GM18526 (cell line): ENCODE data around the gene RER1.

ENCODE experiments used
- POLR2A ChIP-seq: IDR thresholded peaks from 3 replicates; pipeline ENCODE4 v1.6.1; 2011; ENCODE audit not compliant: insufficient read length; ENCODE audit errors: extremely low read depth

RER1 gene

DNA sequence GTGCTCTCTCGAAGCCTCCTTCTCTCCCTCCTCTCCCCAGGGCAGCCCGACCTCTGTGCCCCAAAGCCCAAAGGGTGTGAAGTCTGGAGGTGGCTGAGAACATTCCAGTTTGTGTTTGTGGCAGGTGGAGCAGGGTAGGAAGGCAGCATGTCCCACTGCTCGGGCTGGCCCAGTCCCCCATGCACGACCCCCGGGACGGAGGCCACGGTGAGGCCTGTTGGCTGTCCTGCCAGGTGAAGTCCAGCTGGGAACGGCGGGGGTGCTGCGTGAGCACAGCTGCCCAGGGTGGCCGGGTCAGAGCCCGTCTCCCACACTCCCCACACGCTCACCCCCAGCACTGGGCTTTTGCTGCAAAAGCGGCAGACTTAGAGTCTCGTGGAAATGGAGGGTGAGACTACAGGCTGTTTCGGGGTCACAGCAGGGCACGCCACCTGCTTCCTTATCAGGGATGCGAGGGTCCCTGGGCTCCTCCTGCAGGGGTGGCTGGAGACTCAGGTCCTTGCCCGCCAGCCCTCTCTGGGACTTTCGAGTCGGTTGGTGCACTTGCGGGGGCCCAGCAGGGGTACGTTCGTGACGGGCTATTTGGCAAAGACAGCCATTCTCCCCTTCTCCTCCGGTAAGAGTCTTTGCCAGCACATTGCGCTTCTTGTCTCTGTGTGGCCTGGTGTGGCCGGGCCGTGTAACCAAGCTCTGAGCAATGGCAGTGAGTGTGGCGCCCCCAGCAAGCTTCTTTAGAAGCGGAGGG, 40.6 kb upstream of the RER1 start:
- TF ChIP-seq POLR2A = no peak

DNA sequence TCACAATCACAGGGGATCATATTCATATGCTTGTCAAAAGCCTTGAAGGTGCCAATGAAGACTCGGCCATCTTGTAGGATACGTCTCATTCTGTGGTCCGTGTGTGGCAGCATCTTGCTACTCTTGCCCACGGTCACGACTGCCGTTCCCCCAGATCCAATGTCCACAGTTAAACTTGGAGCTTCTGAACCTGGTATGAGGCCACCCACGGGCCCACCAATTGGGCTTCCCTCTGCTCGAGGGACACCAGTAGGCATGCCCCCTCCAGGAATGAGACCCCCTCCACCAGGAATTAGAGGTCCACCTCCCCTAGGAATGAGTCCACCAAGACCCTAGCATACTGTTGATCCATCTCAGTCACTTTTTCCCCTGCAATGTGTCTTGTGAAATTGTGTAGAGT, 39.9 kb upstream of the RER1 start:
- no peak for TF ChIP-seq POLR2A

DNA sequence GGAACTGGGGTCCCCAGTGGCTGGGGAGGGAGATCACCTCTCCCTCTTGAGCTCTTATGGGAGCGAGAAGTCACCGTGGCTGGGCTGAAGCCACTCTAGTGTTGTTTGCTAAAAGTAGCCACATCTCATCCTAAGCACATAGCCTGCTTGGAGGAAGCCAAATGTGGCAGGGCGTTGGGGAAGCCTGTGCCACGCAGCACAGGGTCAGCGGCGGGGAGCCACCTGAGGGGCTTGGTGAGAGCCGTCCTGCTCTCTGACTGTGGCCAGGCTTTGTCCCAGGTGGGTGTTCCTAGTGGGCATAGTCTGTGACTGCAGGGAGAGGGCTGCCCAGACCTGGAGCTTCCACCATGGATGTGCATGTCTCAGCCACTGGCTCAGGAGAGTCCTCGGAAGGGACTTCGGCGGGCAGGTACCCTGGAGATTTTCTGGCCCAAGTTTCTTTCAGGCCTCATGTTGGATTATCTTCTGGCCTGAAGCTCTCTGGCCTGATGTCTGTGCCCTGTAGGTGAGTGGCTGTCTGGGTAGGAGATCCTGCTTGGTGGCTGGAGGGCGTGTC, 39.2 kb upstream of the RER1 start:
- TF ChIP-seq POLR2A = no peak

DNA sequence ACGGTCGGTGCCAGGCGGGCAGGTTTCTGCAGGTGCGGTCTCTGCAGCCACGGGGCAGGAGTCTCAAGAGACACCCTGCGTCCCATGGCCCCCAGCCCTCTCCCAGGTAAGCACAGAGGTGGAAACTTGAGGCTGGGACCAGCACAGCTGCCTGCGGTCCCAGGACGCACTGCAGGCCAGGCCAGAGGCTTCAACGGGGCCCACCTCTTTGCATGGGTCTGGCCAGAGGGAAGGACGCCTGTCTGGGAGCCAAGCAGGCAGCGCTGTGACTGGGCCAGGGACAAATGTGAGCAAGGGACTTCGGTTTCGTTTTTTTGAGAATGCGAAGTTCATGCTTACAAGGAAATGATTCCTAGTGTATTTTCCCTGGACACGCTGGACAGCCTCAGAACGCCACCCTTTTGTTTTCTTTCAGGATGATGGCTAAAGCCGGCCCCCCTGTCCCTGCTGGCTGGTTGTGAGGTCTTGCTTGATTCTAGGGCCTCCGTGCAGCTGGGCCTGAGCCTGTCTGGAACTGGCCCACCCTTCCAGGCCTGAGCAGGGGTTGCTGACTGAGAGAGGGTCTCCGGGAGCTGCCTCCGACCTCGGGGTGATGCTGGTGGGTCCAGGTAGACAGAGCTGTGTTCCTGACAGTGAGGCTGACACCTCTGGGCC, 38.6 kb upstream of the RER1 start:
- TF ChIP-seq POLR2A = no peak

DNA sequence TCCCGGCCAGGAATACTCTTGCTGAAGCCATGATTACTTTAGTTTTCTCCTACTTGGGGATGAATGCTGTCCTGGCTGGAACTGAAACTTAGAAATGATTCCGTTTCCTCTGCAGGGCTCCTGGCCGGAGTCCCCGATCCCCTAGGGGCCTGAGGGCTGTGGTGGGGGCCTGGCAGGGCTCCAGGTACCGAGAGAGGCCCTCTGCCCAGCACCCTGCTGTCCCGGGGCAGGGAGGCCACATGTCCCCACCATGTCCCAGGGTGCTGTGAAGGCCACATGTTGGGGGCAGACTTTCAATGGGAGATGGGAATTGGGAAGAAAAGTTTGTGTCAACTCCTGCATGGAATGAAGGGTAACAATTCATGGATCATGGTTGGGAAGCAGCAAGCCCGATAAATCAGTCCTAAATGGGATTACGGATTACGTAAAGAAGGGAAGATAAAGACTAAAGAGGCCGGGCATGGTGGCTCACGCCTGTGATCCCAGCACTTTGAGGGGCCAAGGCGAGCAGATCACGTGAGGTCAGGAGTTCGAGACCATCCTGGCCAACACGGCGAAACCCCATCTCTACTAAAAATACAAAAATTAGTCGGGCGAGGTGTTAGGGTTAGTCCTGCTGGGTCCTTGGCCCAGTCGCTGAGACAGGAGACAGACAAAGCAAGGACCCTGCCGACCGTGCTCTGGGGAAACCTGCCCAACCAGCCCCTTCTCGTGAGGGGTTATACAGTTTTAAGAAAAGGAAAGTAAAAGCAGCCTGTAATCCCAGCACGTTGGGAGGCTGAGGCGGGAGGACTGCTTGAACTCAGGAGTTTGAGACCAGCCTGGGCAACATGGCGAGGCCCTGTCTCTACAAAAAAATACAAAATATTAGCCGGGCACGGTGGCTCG, 37.8 kb upstream of the RER1 start:
- no peak for TF ChIP-seq POLR2A

DNA sequence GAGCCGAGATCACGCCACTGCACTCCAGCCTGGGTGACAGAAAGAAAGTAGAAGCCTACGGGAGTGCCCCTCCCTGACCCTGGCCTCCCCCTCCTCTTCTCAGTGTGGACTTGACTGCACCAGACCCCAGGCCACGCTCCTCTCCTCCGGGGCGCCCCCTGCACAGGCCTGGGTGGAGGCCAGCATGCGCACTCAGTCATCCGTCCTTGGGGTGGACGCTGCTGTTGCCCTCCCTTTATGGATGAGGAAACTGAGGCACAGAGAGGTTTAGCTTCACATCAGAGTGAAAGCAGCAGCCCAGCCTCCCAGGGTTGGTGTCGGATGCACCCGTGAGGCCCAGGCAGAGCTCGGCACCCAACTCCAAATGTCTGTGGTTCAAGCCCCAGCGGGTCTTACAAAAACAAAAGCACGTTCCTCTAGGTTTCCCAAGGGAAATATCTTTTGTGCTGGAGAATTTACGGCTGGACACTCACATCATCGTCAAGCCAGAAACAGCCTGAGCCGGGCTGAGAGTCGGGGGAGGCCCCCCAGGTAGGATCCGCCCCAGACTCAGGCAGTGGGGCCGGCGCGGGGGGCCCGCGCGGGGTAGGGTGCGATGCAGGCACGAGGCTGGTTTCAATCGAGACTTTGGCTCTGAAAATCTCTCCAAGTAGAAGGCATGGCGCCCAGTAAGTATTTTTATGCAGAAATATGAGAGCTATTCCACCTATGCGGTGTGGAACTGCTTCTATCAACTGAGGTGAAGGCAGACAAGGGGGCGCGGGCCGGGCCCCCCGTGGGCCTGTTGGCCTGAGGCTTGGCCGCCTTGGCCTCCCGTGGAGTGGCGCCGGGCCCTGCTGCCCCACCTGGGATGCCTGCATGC, 36.9 kb upstream of the RER1 start:
- TF ChIP-seq POLR2A = no peak

DNA sequence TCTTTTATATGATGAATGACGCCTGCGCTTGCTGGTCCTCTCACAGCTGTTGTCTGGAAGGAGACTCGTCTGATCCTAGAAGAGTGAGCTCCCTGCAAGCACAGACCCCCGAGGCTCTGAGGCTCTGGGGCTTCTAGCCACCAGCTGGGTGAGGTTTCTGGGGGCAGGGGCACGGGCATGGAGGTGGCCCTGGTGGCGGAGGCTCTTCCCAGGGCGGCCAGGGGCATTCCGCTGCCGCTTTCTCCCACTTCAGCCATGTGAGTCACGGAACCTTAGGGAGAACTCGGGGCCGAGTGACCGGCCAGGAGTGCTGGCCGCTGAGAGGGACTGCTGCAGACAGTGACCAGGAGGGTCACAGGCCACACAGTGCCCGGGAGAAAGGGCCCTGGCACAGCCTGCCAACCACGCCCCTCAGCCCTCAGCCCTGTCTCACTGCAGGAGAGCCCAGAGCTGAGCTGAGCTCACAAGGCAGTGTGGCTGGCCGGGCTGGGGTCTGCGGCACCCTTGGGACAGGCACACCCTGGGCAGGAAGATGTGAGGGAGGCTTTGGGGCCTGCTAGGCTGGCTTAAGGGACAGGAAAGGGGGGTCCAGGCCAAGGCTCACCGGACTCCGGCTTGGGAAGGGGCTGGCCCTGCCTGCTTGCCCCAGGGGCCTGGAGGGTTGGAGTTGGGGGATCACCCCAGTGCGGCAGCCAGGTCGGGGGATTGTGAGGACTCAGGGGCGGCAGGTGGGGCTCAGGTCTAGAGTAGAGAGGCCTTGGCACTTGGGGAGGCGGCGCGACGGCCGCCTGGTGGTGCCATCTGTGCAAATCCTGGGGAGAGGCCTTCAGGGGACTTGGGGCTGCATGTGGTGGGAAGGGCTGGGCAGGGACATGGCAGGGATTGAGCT, 36.0 kb upstream of the RER1 start:
- TF ChIP-seq POLR2A = no peak

DNA sequence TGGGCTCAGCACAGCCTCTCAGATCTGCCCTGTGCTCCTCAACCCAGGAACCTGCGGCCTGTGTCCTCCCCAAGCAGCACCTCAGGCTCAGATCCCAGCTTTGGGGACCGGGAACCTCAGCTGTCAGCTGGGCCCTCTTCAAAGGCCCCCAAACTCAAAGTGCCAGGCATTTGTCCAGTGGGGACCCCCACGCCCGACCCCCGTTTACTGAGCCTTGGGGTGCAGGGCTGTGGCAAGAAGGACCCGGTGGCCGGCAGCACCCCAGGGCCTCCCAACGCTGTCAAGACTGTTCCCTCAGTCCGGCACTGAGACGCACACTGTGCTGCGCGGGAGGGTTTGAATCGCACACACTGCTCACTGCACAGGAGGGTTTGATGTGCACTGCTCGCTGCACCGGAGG, 35.2 kb upstream of the RER1 start:
- TF ChIP-seq POLR2A = no peak

DNA sequence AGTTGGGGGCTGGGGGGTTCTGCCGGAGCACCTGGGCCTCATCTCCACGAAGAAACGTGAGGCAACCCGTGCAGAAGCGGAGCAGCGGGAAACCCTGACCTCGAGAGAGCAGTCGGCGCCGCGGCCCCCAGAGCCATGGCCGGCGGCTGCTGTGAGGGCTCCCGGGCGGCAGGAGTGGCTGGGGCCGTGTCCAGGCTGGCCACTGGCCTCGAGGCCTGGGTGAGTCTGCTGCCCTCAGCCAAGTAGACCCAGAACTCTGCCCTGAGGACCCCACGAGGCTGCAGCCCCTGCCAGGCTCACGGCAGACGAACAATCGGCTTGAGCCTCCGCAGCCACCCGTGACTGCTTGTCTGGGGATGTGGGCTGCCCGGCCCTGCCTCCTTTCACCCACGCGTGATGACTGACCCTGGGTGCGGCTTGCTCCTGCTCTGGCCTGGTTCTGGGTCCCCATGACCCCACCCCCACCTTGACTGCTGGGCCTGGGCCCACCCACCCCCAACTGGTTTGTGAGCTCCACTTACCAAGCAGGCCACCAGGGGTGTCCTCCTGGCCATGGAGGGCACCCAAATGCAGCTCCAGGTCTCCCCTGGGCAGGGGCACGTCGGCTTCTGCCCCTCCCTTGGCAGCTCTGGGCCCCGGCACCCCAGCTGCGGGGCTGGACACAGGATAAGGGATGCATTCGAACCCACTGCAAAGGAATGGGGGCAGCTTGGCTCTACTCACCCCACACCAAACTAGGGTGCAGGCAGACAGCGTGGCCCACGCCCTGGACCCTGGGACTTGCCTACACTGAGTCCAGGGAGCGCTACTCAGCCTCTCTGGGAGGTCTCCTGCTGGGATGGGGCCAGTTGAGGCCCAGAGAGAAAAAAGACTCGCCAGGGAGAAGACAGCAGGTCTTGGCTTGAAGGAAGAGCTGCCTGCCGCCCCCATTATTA, 34.5 kb upstream of the RER1 start:
- TF ChIP-seq POLR2A = no peak

DNA sequence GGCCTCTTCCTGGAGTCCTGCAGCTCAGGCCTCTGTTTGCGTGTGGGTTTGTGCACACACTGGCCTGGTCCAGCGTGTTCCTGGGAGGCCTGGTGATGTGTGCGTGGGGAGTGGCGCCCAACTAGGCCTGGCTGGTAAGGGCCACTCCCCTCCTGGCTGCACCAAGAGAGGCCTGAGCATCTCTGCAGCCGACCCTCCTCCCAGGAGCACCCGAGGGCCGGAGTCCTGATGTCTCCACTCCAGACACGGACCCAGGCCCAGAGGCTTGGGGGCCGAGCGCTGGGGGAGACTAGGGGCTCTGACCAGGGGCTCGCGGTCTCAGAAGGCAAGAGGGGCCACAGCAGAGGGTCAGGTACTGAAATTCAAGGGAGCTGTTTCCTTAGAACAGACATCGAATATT, 33.6 kb upstream of the RER1 start:
- TF ChIP-seq POLR2A = no peak

DNA sequence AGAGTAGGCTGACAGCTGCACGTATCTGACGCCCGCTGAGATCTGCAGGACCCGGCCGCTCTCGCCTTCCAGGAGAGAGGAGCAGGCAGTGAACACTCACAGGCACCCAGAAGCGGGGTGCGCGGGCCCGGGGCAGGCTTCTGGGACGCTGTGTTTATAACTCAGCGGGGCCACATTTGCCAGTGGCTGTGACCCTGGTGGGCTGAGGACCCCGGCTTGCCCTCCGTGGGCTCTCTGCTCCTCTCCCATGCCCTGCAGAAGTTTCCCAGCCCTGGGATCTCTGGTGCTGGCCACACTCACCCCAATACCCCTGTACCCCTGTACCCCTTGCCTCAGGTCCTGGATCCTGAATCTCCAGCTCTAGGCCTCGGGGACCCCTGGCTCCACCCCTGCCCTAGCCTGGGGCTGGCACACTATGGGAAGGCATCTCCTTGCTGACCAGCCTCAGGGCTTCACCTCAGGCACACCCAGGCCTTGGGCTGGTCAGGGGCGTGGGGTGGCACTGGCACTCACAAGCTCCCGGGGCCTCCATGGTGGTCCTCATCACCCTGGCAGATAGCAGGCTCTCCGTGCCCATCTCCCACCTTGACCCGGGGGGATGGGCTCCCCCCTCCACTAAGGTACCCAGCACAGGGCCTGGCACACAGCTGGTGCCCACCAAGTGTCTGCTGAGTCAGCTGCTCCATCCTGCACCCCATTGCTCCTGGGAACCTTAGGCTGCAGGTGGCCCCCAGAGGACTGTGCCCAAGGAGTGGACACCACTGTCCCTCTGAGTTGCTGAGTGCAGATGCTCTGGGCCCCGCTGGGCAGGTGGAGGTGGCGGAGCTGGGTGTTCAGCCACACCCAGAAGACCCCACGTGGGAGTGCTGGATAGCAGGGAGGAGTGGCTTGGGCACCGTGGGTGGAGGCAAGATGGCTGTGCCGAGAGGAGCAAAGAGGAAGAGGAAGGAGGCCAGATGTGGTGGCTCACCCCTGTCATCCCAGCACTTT, 32.7 kb upstream of the RER1 start:
- no peak for TF ChIP-seq POLR2A
